ENCODE measurements around the gene SAAL1. TPM values are rescaled to one million over a fixed set of nuclear protein-coding genes. Genes with fewer than 3 reads are reported as not detected.

SAAL1 gene
- total RNA-seq, 1 experiment from 2014 or later, result 43.5 TPM

DNA sequence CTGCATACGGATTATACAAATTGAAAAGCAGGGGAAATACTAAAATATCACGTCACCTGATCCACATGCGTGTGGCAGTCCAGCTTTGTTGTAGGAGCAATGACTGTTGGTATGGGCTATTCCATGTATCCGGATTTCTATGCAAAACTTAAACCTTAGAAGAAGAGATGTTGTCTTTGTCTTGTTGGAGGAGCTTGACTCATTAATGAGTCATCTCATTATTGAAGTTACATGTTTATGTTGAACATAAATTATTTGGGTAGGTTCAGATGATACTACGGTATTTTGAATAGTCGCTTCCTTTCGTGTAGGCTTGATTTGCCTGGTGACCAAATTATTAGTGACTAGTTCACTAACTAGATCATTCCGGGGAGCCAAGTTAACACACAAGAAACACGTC lies 806 bp upstream of the SAAL1 start:
- Histone ChIP-seq H2BK15ac (ENCODE audit: low read depth, low read length) (no peak overlapping the region), H3K79me1 (ENCODE audit: insufficient read depth, low read depth, low read length, poor library complexity, severe bottlenecking) (no peaks in the 10 kb centered on the region), H2BK12ac (ENCODE audit: insufficient read length, low read depth, low read length) (no peak overlapping the region), H4K91ac (ENCODE audit: insufficient read length, low read depth, low read length) (no peak overlapping the region), H3K23ac (ENCODE audit: insufficient read length, low read depth, low read length) (no peak overlapping the region), H2BK20ac (ENCODE audit: low read depth, low read length, poor library complexity, severe bottlenecking) (no peak overlapping the region), H3K4me1 (ENCODE audit: insufficient read depth, low read length) (no peaks in the 10 kb centered on the region), H2BK120ac (ENCODE audit: low read depth, low read length, poor library complexity, severe bottlenecking) (no peak overlapping the region), H3K23me2 (ENCODE audit: insufficient read length, low read depth, low read length, poor library complexity, severe bottlenecking) (peaks cover 6% of the 10 kb centered on the region), H3K9ac (ENCODE audit: extremely low read depth, insufficient read length, low read length) (no peak overlapping the region), H4K8ac (replicated peaks; ENCODE audit: insufficient read length, low read depth, low read length) (no peak overlapping the region), H3K56ac (ENCODE audit: insufficient read length, low read depth, low read length) (no peak overlapping the region), H3K14ac (ENCODE audit: insufficient read depth, low read length) (no peak overlapping the region), H3K9me3 (ENCODE audit: control insufficient read depth, low read depth, low read length) (no peaks in the 10 kb centered on the region), H3K18ac (ENCODE audit: insufficient read length, low read depth, low read length) (no peak overlapping the region), H4K20me1 (ENCODE audit: control insufficient read depth, insufficient read depth, insufficient read length) (no peaks in the 10 kb centered on the region), H3K79me2 (ENCODE audit: insufficient read depth, low read length) (peaks cover 10% of the 10 kb centered on the region; the same call in 1 of the 2 replicates), H4K5ac (ENCODE audit: insufficient read length, low read depth, low read length) (no peak overlapping the region), H3K27ac (ENCODE audit: insufficient read length, low read depth, low read length) (no peak overlapping the region), H3K4ac (ENCODE audit: low read depth, low read length) (no peak overlapping the region), H3K27me3 (ENCODE audit: insufficient read depth, low read length) (no peaks in the 10 kb centered on the region), H3T11ph (ENCODE audit: low read length) (no peak overlapping the region), H2AFZ (ENCODE audit: low read length) (peak overlapping the region; percentile 22), H3K4me2 (ENCODE audit: insufficient read depth, insufficient read length, low read length) (no peak overlapping the region), H2BK5ac (ENCODE audit: insufficient read length, low read length) (no peak overlapping the region), H2AK5ac (ENCODE audit: insufficient read length, low read length) (no peak overlapping the region)
- Mint-ChIP-seq H3K27me3 (ENCODE audit: low read depth) (peaks cover 13% of the 10 kb centered on the region), H3K36me3 (ENCODE audit: insufficient read depth in 1 of 3, low read depth in 3 of 3) (peaks cover 9 to 20% (median 18%) of the 10 kb centered on the region in 3 experiments; a peak in 5 of 7 replicates), H3K9me3 (0 out of 5 replicates have a peak, but pooled peaks cover 0 to 2% of the 10 kb centered on the region in 2 experiments), H3K4me1 (peaks cover 6 to 8% of the 10 kb centered on the region in 2 experiments), H3K27ac (no peak overlapping the region), H3K4me3 (peak overlapping the region in 1 of 2 experiments; percentile 2; a peak in 2 of 5 replicates)
- no CpG with 5 or more reads among the region's 9 CpGs for WGBS (ENCODE audit: extremely low coverage, insufficient read length, low lambda C conversion rate)
- no peak for DNase-seq
- TF ChIP-seq, protein P1, sequence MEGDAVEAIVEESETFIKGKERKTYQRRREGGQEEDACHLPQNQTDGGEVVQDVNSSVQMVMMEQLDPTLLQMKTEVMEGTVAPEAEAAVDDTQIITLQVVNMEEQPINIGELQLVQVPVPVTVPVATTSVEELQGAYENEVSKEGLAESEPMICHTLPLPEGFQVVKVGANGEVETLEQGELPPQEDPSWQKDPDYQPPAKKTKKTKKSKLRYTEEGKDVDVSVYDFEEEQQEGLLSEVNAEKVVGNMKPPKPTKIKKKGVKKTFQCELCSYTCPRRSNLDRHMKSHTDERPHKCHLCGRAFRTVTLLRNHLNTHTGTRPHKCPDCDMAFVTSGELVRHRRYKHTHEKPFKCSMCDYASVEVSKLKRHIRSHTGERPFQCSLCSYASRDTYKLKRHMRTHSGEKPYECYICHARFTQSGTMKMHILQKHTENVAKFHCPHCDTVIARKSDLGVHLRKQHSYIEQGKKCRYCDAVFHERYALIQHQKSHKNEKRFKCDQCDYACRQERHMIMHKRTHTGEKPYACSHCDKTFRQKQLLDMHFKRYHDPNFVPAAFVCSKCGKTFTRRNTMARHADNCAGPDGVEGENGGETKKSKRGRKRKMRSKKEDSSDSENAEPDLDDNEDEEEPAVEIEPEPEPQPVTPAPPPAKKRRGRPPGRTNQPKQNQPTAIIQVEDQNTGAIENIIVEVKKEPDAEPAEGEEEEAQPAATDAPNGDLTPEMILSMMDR (conservative IDR thresholded peaks at IDR 0.05), result no peak

Measured in H9 (cell line).